IPS-18c (cell line): Measurements from ENCODE around the gene CARS2.
"Not testable (repeated sequence)": the region's sequence is repeated elsewhere in the genome, so short reads cannot be mapped to it uniquely, and the experiment has no call there.

Experiments used
- H3K4me3 ChIP-seq: 2 replicates; pipeline ENCODE4 v1.7.0; 2013; ENCODE audit warnings: low read depth, mild to moderate bottlenecking, low read length, moderate library complexity; ENCODE audit not compliant: insufficient read depth
- H3K9me3 ChIP-seq: one replicate; pipeline ENCODE4 v1.6.1; 2013; ENCODE audit warnings: mild to moderate bottlenecking, low read length, moderate library complexity; ENCODE audit not compliant: control insufficient read depth, insufficient read depth

CARS2 gene

GRCh38 chr13:110665491-110666254 is 40.2 kb downstream of the CARS2 start:
- H3K9me3 ChIP-seq, result peaks cover 7% of the 10 kb centered on the region
- no peak overlapping the region for H3K4me3 ChIP-seq

GRCh38 chr13:110664673-110665072 is 41.2 kb downstream of the CARS2 start:
- H3K4me3 ChIP-seq, result no peak overlapping the region
- H3K9me3 ChIP-seq, result peaks cover 5% of the 10 kb centered on the region

GRCh38 chr13:110664041-110664440 is 41.9 kb downstream of the CARS2 start:
- no peak overlapping the region for H3K4me3 ChIP-seq

GRCh38 chr13:110663491-110663890 is 42.4 kb downstream of the CARS2 start:
- H3K9me3 ChIP-seq, result peaks cover 2% of the 10 kb centered on the region
- H3K4me3 ChIP-seq, result no peak overlapping the region

More at GRCh38 chr13:110664041-110664440, 41.9 kb downstream of the CARS2 start:
- H3K9me3 ChIP-seq, result peaks cover 4% of the 10 kb centered on the region

GRCh38 chr13:110662777-110663443 is 43.0 kb downstream of the CARS2 start:
- Histone ChIP-seq H3K4me3 (no peak overlapping the region), H3K9me3 (peaks cover 2% of the 10 kb centered on the region)

GRCh38 chr13:110662091-110662490 is 43.8 kb downstream of the CARS2 start:
- peaks cover 2% of the 10 kb centered on the region for H3K9me3 ChIP-seq
- no peak overlapping the region for H3K4me3 ChIP-seq

- peaks cover 2% of the 10 kb centered on the region for H3K9me3 ChIP-seq
- H3K4me3 ChIP-seq, result no peak overlapping the region
Measured at GRCh38 chr13:110661256-110661655, 44.7 kb downstream of the CARS2 start.

GRCh38 chr13:110658218-110658911 is 47.6 kb downstream of the CARS2 start:
- not testable (repeated sequence) for H3K9me3 ChIP-seq, H3K4me3 ChIP-seq

- Histone ChIP-seq H3K4me3 (no peak overlapping the region), H3K9me3 (peaks cover 2% of the 10 kb centered on the region)
Measured at GRCh38 chr13:110657196-110657595, 48.7 kb downstream of the CARS2 start.

- Histone ChIP-seq H3K9me3 (no peaks in the 10 kb centered on the region), H3K4me3 (no peak overlapping the region)
Measured at GRCh38 chr13:110653851-110654250, 52.1 kb downstream of the CARS2 start.

GRCh38 chr13:110653271-110653670 is 52.6 kb downstream of the CARS2 start:
- Histone ChIP-seq H3K9me3 (no peaks in the 10 kb centered on the region), H3K4me3 (no peak overlapping the region)

- Histone ChIP-seq H3K9me3 (no peaks in the 10 kb centered on the region), H3K4me3 (no peak overlapping the region)
Measured at GRCh38 chr13:110652764-110653163, 53.2 kb downstream of the CARS2 start.

GRCh38 chr13:110652231-110652730 is 53.6 kb downstream of the CARS2 start:
- Histone ChIP-seq H3K4me3 (no peak overlapping the region), H3K9me3 (no peaks in the 10 kb centered on the region)

- Histone ChIP-seq H3K4me3 (no peak overlapping the region), H3K9me3 (no peaks in the 10 kb centered on the region)
Measured at GRCh38 chr13:110651726-110652230, 54.1 kb downstream of the CARS2 start.

GRCh38 chr13:110651271-110651670 is 54.6 kb downstream of the CARS2 start:
- Histone ChIP-seq H3K9me3 (no peaks in the 10 kb centered on the region), H3K4me3 (no peak overlapping the region)

- no peak overlapping the region for H3K4me3 ChIP-seq
- H3K9me3 ChIP-seq, result no peaks in the 10 kb centered on the region
Measured at GRCh38 chr13:110650436-110650835, 55.5 kb downstream of the CARS2 start.

GRCh38 chr13:110649551-110649950 is 56.4 kb downstream of the CARS2 start:
- Histone ChIP-seq H3K9me3 (no peaks in the 10 kb centered on the region), H3K4me3 (no peak overlapping the region)
